ENCODE data around the gene C12orf56.
"Not testable (repeated sequence)": the region's sequence is repeated elsewhere in the genome, so short reads cannot be mapped to it uniquely, and the experiment has no call there.

The C12orf56 gene

DNA sequence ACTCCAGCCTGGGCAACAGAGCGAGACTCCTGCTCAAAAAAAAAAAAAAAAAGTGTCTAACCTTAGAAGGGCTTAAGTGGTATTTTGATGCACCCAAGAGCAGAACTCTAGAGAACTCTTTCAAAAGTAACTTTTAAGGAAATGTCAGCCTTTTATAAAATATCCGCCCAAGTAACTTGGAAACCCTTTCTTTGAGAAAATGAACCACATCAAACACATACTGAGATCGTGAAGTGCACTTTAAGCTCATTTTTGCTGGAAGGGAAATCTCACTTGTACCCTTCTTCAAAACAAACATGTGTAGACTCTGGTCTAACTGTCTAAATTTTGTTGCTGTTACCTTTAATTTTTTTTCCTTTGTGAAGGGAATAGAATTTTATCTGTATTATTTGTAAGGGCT lies 5.5 kb downstream of the C12orf56 start:
- DNase-seq: no peak

- no peak for DNase-seq
Measured at GRCh38 chr12:64383675-64384074, 6.9 kb downstream of the C12orf56 start.

- DNase-seq: no peak
Measured at GRCh38 chr12:64362721-64363305, 27.7 kb downstream of the C12orf56 start.

DNA sequence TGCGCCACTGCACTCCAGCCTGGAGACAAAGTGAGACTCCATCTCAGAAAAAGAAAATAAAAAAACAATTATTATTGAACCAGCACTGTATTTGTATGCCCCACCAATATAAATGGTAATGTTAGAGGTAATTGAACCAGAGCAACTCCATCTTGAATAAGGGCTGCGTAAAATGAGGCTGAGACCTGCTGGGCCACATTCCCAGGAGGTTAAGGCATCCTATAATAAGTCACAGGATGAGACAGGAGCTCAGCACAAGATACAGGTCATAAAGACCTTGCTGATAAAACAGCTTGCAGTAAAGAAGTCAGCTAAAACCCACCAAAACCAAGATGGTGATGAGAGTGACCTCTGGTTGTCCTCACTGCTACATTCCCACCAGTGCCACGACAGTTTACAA lies 29.4 kb downstream of the C12orf56 start:
- not testable (repeated sequence) for DNase-seq

GRCh38 chr12:64356209-64356608 lies 34.3 kb downstream of the C12orf56 start:
- DNase-seq: not testable (repeated sequence)

DNA sequence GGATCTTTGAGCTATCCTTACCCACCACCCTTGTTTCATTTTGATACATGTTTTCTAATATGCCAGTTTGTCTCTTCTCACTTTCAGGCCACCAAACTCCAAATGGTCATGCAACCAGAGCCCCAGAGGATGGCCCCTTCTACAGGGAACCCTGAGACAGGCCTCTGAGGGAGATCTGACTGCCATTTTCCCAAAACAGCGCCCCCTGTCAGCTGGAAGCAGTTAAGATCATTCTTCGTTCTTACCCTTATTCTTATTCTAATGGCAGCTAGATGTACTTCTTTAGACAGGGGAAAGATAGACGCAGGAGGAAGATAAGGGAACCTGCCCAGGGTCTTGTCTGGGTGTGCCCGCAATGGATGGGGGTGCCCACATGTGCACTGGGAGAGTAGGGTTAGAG lies 38.4 kb downstream of the C12orf56 start:
- no peak for DNase-seq

DNA sequence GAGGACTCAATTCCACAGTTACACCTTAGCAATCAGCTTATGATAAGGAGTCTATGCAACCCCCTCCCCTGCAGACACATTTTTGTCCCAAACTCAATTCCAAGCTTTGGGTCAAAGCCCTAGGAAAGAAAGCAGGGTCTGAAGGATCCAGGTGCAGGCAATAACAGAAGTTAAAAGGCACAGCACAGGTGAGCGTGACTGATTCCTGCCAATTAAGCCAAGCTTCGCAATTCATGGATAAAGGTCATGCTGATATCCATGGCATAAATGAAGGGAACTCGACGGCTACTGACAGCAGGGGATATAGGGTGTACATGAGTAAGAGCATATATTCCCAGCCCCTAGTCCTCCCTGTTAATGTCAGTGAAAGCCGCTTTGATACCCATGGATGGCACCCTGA lies 39.3 kb downstream of the C12orf56 start:
- no peak for DNase-seq

DNA sequence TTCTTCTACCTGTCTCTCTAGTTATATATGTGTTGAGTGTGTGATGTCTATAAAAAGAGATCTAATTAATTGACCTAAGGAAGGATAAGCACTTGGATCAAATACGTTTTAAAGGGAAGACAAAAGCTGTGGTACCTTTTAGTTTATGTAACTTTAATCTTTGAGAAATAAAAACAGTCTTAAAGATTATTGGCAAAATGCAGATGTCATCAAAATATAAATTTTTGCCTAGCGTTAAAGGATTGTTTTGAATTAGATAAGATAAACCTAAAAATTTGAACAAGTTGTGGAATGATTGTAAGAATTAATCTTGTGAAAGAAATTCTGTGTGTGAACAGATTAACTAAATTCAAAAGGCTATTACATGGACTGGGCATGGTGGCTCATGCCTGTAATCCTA lies 42.9 kb downstream of the C12orf56 start:
- no peak for DNase-seq

- DNase-seq: not testable (repeated sequence)
Measured at GRCh38 chr12:64344631-64345030, 45.9 kb downstream of the C12orf56 start.

DNA sequence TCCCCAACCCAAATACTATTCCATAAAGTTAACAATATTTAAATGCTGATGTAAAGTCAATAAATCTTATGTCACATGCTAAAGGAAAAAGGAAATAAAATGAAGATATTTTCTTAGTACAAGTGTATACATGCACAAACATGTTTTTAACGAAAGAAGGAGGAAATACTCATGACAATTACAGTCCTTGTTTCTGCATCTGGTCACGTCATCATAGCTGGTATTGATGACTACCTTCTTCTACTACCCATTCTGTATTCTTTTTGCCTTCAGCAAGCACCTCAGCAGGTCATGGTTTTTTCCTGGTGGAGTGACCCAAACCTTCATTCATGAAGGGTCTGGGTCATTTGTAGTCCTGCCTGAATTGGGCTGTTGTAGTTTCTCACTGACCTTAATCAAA lies 50.0 kb downstream of the C12orf56 start:
- DNase-seq: not testable (repeated sequence)

- DNase-seq: no peak
Measured at GRCh38 chr12:64335886-64336466, 54.6 kb downstream of the C12orf56 start.

- no peak for DNase-seq
Measured at GRCh38 chr12:64332938-64333337, 57.6 kb downstream of the C12orf56 start.

DNA sequence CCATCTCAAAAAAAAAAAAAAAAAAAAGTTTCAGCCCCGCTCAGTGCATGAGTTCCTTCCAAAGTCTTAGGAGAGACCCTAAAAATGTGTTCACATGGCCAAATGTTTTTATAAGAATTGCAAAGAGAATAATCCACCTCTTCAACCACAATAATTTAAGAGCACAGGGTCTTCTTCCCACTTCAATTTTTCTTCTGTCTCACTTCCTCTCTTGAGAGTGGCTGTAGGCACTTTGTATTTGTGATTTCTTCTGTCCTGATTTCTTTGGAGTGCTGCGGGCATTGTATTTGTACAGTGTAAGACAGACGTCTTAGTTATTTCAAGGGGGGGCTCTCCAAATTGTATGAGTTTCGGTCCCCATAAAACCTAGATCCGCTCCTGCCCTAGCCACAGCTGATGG lies 58.3 kb downstream of the C12orf56 start:
- no peak for DNase-seq

DNA sequence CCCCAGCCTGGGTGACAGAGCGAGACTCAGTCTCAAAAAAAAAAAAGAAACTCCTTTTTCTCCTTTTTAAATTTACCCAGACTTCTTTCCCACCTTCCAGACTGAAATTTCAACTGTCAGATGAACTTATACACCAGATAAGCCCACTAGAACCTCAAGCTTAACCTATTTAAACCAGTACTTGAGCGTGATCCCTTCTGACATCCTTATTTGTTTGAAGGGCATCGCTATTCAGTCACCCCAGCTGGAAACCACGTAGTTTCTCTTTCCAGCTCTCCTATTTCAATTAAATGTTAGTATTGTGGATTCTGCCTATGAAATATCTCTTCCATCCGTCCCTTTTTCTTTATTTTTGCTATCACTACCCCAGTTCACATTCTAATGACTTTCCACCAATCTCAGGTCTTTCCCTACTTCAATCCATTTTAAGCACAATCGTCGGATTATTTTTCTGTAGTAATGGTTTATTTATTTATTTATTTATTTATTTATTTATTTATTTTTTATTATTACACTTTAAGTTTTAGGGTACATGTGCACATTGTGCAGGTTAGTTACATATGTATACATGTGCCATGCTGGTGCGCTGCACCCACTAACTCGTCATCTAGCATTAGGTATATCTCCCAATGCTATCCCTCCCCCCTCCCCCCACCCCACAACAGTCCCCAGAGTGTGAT lies 61.4 kb downstream of the C12orf56 start:
- not testable (repeated sequence) for DNase-seq

DNA sequence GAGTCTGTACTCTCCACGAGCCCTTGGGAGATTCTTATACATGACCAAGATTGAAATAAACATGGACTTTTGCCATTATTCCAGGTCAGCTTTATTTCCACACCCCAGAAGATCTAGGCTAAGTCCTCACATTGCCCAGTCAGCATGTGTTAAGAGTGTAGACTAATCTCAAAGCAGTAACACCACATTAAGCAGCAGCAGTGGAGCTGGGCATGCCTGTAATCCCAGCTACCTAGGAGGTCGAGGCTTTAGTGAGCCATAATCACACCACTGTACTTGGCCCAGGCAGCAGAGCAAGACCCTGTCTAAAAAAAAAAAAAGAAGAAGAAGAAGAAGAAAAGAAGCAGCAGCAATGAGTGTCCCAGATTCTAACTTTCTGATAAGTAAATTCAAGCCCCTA lies 65.5 kb downstream of the C12orf56 start:
- no peak for DNase-seq

GRCh38 chr12:64323476-64324225 lies 66.9 kb downstream of the C12orf56 start:
- DNase-seq: no peak

GRCh38 chr12:64323006-64323405 lies 67.6 kb downstream of the C12orf56 start:
- no peak for DNase-seq

- no peak for DNase-seq
Measured at GRCh38 chr12:64320611-64321010, 69.9 kb downstream of the C12orf56 start.

DNA sequence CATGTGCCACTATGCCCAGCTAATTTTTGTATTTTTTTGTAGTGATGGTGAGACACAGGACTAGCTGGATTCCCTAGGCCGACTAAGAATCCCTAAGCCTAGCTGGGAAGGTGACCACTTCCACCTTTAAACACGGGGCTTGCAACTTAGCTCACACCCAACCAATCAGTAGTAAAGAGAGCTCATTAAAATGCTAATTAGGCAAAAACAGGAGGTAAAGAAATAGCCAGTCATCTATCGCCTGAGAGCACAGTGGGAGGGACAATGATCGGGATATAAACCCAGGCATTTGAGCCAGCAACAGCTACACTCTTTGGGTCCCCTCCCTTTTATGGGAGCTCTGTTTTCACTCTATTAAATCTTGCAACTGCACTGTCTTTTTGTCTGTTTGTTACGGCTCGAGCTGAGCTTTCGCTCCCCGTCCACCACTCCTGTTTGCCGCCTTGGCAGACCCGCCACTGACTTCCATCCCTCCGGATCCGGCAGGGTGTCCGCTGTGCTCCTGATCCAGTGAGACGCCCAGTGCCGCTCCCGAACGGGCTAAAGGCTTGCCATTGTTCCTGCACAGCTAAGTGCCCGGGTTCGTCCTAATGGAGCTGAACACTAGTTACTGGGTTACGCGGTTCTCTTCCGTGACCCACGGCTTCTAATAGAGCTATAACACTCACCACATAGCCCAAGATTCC lies 70.9 kb downstream of the C12orf56 start:
- DNase-seq: not testable (repeated sequence)

GRCh38 chr12:64318605-64319004 lies 72.0 kb downstream of the C12orf56 start:
- no peak for DNase-seq

- DNase-seq: no peak
Measured at GRCh38 chr12:64311877-64312276, 78.7 kb downstream of the C12orf56 start.

- DNase-seq: no peak
Measured at GRCh38 chr12:64304571-64304970, 86.0 kb downstream of the C12orf56 start.

GRCh38 chr12:64299628-64300027 lies 90.9 kb downstream of the C12orf56 start:
- DNase-seq: no peak

All from NCI-H1092 treated with DMSO at 0.1 percent for 48 hours (cell line).